ENCODE data around the gene MS4A5. TPM values are rescaled to one million over a fixed set of nuclear protein-coding genes. Genes with fewer than 3 reads are reported as not detected.

Gene MS4A5
- total and polyA plus RNA-seq, 10 of the 15 experiments (the other 5 are each of a cell fraction or from before 2014, with no cell fraction given): not detected

DNA sequence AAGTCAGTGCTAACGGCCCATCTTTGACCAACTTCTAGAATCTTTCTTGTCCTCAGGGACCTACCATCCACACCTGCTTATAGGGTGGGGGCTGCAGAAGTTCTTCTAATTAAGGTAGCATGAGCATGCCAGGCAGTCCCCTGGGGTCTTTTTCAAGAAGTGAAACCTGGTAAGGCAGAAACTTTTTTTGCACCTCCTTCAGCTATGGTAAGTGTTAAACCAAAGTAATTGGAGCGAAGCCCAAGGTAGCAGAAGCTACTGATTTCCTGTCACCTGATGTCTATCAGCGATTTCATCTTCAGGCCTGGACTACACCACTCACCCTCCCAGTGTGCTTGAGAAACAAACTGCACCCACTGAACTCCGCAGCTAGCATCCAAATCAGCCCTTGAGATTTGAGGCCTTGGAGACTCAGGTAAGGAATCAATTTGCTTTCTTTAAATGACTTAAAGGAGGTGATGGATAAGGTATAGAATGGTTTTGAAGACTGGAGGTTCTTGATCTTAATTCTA, 26.2 kb downstream of the MS4A5 start, which contains the start of gene MS4A1 (continued):
- TF ChIP-seq NR2C2 (IDR thresholded peaks at IDR 0.05; ENCODE audit: borderline replicate concordance, control insufficient read depth, insufficient read length, low read depth) (no peak), ZNF24 (IDR thresholded peaks at IDR 0.05) (peak; percentile 78), NR2C1 (IDR thresholded peaks at IDR 0.05) (no peak), MEF2A (IDR thresholded peaks at IDR 0.05; ENCODE audit: insufficient read depth, low read depth, low read length) (peak; percentile 93), ETV6 (conservative IDR thresholded peaks at IDR 0.05 in 1 of 2, IDR thresholded peaks at IDR 0.05 in 1 of 2; ENCODE audit: borderline replicate concordance in 1 of 2, low read depth in 1 of 2) (peak in 1 of 2 experiments; percentile 71; a peak in 1 of 4 replicates), SREBF2 (IDR thresholded peaks at IDR 0.05; ENCODE audit: low read length) (no peak), STAT1 (conservative IDR thresholded peaks at IDR 0.05) (no peak; the same call in 1 of the 2 replicates), MYB (IDR thresholded peaks at IDR 0.05; ENCODE audit: borderline replicate concordance, low read depth, low read length) (peak; percentile 81; the same call in 1 of the 2 replicates), HDAC6 (IDR thresholded peaks at IDR 0.05; ENCODE audit: unreplicated experiment) (no peak), WRNIP1 (IDR thresholded peaks at IDR 0.05; ENCODE audit: borderline replicate concordance, low read depth, low read length) (no peak)
- TF ChIP-seq, protein P1, sequence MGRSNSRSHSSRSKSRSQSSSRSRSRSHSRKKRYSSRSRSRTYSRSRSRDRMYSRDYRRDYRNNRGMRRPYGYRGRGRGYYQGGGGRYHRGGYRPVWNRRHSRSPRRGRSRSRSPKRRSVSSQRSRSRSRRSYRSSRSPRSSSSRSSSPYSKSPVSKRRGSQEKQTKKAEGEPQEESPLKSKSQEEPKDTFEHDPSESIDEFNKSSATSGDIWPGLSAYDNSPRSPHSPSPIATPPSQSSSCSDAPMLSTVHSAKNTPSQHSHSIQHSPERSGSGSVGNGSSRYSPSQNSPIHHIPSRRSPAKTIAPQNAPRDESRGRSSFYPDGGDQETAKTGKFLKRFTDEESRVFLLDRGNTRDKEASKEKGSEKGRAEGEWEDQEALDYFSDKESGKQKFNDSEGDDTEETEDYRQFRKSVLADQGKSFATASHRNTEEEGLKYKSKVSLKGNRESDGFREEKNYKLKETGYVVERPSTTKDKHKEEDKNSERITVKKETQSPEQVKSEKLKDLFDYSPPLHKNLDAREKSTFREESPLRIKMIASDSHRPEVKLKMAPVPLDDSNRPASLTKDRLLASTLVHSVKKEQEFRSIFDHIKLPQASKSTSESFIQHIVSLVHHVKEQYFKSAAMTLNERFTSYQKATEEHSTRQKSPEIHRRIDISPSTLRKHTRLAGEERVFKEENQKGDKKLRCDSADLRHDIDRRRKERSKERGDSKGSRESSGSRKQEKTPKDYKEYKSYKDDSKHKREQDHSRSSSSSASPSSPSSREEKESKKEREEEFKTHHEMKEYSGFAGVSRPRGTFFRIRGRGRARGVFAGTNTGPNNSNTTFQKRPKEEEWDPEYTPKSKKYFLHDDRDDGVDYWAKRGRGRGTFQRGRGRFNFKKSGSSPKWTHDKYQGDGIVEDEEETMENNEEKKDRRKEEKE (IDR thresholded peaks at IDR 0.05): no peak
- TF ChIP-seq, protein P2, sequence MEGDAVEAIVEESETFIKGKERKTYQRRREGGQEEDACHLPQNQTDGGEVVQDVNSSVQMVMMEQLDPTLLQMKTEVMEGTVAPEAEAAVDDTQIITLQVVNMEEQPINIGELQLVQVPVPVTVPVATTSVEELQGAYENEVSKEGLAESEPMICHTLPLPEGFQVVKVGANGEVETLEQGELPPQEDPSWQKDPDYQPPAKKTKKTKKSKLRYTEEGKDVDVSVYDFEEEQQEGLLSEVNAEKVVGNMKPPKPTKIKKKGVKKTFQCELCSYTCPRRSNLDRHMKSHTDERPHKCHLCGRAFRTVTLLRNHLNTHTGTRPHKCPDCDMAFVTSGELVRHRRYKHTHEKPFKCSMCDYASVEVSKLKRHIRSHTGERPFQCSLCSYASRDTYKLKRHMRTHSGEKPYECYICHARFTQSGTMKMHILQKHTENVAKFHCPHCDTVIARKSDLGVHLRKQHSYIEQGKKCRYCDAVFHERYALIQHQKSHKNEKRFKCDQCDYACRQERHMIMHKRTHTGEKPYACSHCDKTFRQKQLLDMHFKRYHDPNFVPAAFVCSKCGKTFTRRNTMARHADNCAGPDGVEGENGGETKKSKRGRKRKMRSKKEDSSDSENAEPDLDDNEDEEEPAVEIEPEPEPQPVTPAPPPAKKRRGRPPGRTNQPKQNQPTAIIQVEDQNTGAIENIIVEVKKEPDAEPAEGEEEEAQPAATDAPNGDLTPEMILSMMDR (IDR thresholded peaks at IDR 0.05 in 2 of 3, conservative IDR thresholded peaks at IDR 0.05 in 1 of 3; ENCODE audit: control insufficient read depth in 2 of 3, extremely low read depth in 1 of 3, insufficient read depth in 1 of 3, low read depth in 3 of 3, low read length in 3 of 3): no peak
- TF ChIP-seq, protein P3, sequence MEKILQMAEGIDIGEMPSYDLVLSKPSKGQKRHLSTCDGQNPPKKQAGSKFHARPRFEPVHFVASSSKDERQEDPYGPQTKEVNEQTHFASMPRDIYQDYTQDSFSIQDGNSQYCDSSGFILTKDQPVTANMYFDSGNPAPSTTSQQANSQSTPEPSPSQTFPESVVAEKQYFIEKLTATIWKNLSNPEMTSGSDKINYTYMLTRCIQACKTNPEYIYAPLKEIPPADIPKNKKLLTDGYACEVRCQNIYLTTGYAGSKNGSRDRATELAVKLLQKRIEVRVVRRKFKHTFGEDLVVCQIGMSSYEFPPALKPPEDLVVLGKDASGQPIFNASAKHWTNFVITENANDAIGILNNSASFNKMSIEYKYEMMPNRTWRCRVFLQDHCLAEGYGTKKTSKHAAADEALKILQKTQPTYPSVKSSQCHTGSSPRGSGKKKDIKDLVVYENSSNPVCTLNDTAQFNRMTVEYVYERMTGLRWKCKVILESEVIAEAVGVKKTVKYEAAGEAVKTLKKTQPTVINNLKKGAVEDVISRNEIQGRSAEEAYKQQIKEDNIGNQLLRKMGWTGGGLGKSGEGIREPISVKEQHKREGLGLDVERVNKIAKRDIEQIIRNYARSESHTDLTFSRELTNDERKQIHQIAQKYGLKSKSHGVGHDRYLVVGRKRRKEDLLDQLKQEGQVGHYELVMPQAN (conservative IDR thresholded peaks at IDR 0.05): 0 out of 2 replicates have a peak, but pooled peaks have one; percentile 31
- TF ChIP-seq, protein P4, sequence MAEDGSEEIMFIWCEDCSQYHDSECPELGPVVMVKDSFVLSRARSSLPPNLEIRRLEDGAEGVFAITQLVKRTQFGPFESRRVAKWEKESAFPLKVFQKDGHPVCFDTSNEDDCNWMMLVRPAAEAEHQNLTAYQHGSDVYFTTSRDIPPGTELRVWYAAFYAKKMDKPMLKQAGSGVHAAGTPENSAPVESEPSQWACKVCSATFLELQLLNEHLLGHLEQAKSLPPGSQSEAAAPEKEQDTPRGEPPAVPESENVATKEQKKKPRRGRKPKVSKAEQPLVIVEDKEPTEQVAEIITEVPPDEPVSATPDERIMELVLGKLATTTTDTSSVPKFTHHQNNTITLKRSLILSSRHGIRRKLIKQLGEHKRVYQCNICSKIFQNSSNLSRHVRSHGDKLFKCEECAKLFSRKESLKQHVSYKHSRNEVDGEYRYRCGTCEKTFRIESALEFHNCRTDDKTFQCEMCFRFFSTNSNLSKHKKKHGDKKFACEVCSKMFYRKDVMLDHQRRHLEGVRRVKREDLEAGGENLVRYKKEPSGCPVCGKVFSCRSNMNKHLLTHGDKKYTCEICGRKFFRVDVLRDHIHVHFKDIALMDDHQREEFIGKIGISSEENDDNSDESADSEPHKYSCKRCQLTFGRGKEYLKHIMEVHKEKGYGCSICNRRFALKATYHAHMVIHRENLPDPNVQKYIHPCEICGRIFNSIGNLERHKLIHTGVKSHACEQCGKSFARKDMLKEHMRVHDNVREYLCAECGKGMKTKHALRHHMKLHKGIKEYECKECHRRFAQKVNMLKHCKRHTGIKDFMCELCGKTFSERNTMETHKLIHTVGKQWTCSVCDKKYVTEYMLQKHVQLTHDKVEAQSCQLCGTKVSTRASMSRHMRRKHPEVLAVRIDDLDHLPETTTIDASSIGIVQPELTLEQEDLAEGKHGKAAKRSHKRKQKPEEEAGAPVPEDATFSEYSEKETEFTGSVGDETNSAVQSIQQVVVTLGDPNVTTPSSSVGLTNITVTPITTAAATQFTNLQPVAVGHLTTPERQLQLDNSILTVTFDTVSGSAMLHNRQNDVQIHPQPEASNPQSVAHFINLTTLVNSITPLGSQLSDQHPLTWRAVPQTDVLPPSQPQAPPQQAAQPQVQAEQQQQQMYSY (CRISPR knock-in tag; IDR thresholded peaks at IDR 0.05): no peak

All from GM12878 (cell line).